ENCODE results near the gene SHC2.

SHC2 gene

DNA sequence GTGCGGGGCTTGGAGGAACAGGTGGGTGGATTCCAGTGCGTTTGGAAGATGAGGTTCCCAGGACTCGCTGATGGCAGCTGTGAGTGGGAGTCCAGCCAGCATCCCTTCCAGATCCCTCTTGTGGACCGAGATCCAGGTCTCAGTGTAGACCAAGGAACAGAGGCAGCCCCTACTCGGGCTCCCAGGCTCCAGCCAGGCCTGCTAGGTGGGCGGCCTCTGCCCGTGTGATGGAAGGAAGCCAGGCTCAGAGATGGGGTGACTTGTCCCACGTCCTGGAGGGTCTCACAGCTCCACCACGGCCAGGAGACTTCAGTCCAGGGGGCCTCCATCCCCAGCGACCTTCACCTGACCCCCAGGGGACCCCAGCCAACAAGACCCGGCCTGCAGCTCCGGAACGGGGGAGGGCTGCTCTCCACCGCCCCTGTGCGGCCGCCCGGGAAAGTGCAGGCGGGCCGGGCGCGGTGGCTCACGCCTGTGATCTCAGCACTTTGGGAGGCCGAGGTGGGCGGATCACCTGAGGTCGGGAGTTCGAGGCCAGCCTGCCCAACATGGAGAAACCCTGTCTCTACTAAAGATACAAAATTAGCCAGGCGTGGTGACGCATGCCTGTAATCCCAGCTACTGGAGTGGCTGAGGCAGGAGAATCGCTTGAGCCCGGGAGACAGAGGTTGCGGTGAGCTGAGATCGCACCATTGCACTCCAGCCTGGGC lies 34.7 kb upstream of the SHC2 start:
- no peaks in the 10 kb centered on the region for H3K36me3 ChIP-seq (ENCODE audit: insufficient read depth, low read length)
- TF ChIP-seq, protein P1, sequence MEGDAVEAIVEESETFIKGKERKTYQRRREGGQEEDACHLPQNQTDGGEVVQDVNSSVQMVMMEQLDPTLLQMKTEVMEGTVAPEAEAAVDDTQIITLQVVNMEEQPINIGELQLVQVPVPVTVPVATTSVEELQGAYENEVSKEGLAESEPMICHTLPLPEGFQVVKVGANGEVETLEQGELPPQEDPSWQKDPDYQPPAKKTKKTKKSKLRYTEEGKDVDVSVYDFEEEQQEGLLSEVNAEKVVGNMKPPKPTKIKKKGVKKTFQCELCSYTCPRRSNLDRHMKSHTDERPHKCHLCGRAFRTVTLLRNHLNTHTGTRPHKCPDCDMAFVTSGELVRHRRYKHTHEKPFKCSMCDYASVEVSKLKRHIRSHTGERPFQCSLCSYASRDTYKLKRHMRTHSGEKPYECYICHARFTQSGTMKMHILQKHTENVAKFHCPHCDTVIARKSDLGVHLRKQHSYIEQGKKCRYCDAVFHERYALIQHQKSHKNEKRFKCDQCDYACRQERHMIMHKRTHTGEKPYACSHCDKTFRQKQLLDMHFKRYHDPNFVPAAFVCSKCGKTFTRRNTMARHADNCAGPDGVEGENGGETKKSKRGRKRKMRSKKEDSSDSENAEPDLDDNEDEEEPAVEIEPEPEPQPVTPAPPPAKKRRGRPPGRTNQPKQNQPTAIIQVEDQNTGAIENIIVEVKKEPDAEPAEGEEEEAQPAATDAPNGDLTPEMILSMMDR (conservative IDR thresholded peaks at IDR 0.05; ENCODE audit: low read length) = peak; percentile 43
- TF ChIP-seq EZH2phosphoT487 (IDR thresholded peaks at IDR 0.05; ENCODE audit: borderline replicate concordance) = no peak
- H3K9ac ChIP-seq (ENCODE audit: low read depth, low read length, poor library complexity, severe bottlenecking) = no peak overlapping the region
- H3F3A ChIP-seq (ENCODE audit: low read depth) = peaks cover 5% of the 10 kb centered on the region; the same call in 1 of the 2 replicates
- no peaks in the 10 kb centered on the region for H3K9me3 ChIP-seq (ENCODE audit: insufficient read depth, low read depth, low read length)
- no peaks in the 10 kb centered on the region for H4K20me1 ChIP-seq (ENCODE audit: insufficient read depth, low read length, poor library complexity, severe bottlenecking)
- H3K27me3 ChIP-seq (ENCODE audit: insufficient read depth, low read length, poor library complexity, severe bottlenecking) = no peaks in the 10 kb centered on the region
- H2AFZ ChIP-seq (ENCODE audit: low read length) = no peak overlapping the region
- no peaks in the 10 kb centered on the region for H3K4me1 ChIP-seq (ENCODE audit: insufficient read depth, low read length, poor library complexity, severe bottlenecking)
- no peaks in the 10 kb centered on the region for H3K79me2 ChIP-seq (ENCODE audit: insufficient read depth, low read length)
- H3K4me3 ChIP-seq (ENCODE audit: low read length, poor library complexity, severe bottlenecking) = no peak overlapping the region
- no peak overlapping the region for H3K4me2 ChIP-seq (ENCODE audit: low read depth, low read length, poor library complexity, severe bottlenecking)
- H3K9me2 ChIP-seq (replicated peaks; ENCODE audit: low read depth, low read length) = no peaks in the 10 kb centered on the region

GRCh38 chr19:495081-495401 lies 34.2 kb upstream of the SHC2 start:
- Histone ChIP-seq H3K27me3 (ENCODE audit: insufficient read depth, low read length, poor library complexity, severe bottlenecking) (no peaks in the 10 kb centered on the region), H3K79me2 (ENCODE audit: insufficient read depth, low read length) (no peaks in the 10 kb centered on the region), H4K20me1 (ENCODE audit: insufficient read depth, low read length, poor library complexity, severe bottlenecking) (no peaks in the 10 kb centered on the region), H3K9ac (ENCODE audit: low read depth, low read length, poor library complexity, severe bottlenecking) (no peak overlapping the region), H2AFZ (ENCODE audit: low read length) (no peak overlapping the region), H3K36me3 (ENCODE audit: insufficient read depth, low read length) (no peaks in the 10 kb centered on the region), H3K4me1 (ENCODE audit: insufficient read depth, low read length, poor library complexity, severe bottlenecking) (no peaks in the 10 kb centered on the region), H3K9me2 (replicated peaks; ENCODE audit: low read depth, low read length) (no peaks in the 10 kb centered on the region), H3F3A (ENCODE audit: low read depth) (peaks cover 5% of the 10 kb centered on the region; the same call in 1 of the 2 replicates), H3K9me3 (ENCODE audit: insufficient read depth, low read depth, low read length) (no peaks in the 10 kb centered on the region), H3K4me3 (ENCODE audit: low read length, poor library complexity, severe bottlenecking) (no peak overlapping the region), H3K4me2 (ENCODE audit: low read depth, low read length, poor library complexity, severe bottlenecking) (no peak overlapping the region)
- TF ChIP-seq, protein P1 (conservative IDR thresholded peaks at IDR 0.05; ENCODE audit: low read length) = no peak
- no peak for TF ChIP-seq EZH2phosphoT487 (IDR thresholded peaks at IDR 0.05; ENCODE audit: borderline replicate concordance)

DNA sequence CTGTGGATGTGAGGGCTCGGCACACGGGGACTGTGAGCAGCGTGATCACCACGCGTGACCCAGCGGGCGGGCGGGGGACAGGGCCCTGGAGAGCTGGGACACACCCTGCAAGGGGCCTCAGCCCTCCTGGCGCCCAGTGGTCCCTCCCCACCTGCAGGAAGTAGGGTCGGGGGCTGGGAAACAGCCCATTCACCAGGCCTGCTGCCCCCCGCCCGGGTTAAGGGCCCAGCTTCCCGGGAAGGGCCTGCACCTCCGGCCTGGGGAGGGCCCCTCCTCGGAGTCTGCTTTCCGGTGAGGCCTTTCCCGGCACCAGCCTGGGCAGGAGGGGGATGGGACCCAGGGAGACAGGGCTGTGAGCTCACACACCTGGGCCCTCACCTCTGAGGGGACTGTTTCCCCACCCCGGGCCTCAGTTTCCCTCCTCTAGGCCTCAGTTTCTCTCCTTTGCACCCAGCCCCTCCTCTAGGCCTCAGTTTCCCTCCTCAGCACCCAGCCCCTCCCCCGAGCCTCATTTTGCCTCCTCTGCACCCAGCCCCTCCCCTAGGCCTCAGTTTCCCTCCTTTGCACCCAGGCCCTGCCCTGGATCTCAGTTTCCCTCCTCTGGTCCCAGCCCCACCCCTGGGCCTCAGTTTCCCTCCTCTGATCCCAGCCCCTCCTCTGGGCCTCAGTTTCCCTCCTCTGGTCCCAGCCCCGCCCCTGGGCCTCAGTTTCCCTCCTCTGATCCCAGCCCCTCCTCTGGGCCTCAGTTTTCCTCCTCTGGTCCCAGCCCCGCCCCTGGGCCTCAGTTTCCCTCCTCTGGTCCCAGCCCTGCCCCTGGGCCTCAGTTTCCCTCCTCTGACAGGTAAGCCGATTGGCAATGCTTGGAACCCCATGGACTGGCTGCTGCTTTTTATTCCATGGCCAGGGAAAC lies 33.6 kb upstream of the SHC2 start:
- H3K4me2 ChIP-seq (ENCODE audit: low read depth, low read length, poor library complexity, severe bottlenecking) = no peak overlapping the region
- H3K4me3 ChIP-seq (ENCODE audit: low read length, poor library complexity, severe bottlenecking) = no peak overlapping the region
- H3K4me1 ChIP-seq (ENCODE audit: insufficient read depth, low read length, poor library complexity, severe bottlenecking) = no peaks in the 10 kb centered on the region
- H3K9me2 ChIP-seq (replicated peaks; ENCODE audit: low read depth, low read length) = no peaks in the 10 kb centered on the region
- H3K9me3 ChIP-seq (ENCODE audit: insufficient read depth, low read depth, low read length) = no peaks in the 10 kb centered on the region
- H4K20me1 ChIP-seq (ENCODE audit: insufficient read depth, low read length, poor library complexity, severe bottlenecking) = no peaks in the 10 kb centered on the region
- peaks cover 6% of the 10 kb centered on the region; the same call in 1 of the 2 replicates for H3K79me2 ChIP-seq (ENCODE audit: insufficient read depth, low read length)
- H3K9ac ChIP-seq (ENCODE audit: low read depth, low read length, poor library complexity, severe bottlenecking) = no peak overlapping the region
- H3K27me3 ChIP-seq (ENCODE audit: insufficient read depth, low read length, poor library complexity, severe bottlenecking) = no peaks in the 10 kb centered on the region
- no peak for TF ChIP-seq EZH2phosphoT487 (IDR thresholded peaks at IDR 0.05; ENCODE audit: borderline replicate concordance)
- TF ChIP-seq, protein P1 (conservative IDR thresholded peaks at IDR 0.05; ENCODE audit: low read length) = no peak
- peaks cover 5% of the 10 kb centered on the region; the same call in 1 of the 2 replicates for H3F3A ChIP-seq (ENCODE audit: low read depth)
- no peak overlapping the region for H2AFZ ChIP-seq (ENCODE audit: low read length)
- H3K36me3 ChIP-seq (ENCODE audit: insufficient read depth, low read length) = no peaks in the 10 kb centered on the region

Data from Loucy (cell line).